Skeletal muscle tissue (tissue), 4 donors: ENCODE data around the gene GKN1. TPM values are rescaled to one million over a fixed set of nuclear protein-coding genes. Genes with fewer than 3 reads are reported as not detected.

Experiments
- H3K27ac ChIP-seq: one replicate; pipeline ENCODE4 v1.7.0; 2013; ENCODE audit warnings: mild to moderate bottlenecking, low read depth, low read length, inconsistent platforms
- H3K27me3 ChIP-seq, 3 donors: one replicate each; pipeline ENCODE4 v1.7.0; 2013; ENCODE audit warnings: low read length in 3 of 3; ENCODE audit not compliant: control insufficient read depth in 3 of 3, insufficient read depth in 3 of 3
- H3K36me3 ChIP-seq, 3 donors: one replicate each; pipeline ENCODE4 v1.7.0; 2013; ENCODE audit warnings: low read length in 3 of 3; ENCODE audit not compliant: control insufficient read depth in 3 of 3, insufficient read depth in 3 of 3
- H3K4me1 ChIP-seq, 3 donors: one replicate each; pipeline ENCODE4 v1.7.0; 2013; ENCODE audit warnings: low read length in 3 of 3, mild to moderate bottlenecking in 3 of 3; ENCODE audit not compliant: control insufficient read depth in 3 of 3, insufficient read depth in 3 of 3
- H3K4me3 ChIP-seq, 3 donors: one replicate each; pipeline ENCODE4 v1.7.0; 2013; ENCODE audit warnings: low read length in 3 of 3
- H3K9ac ChIP-seq, 3 donors: one replicate each; pipeline ENCODE4 v1.7.0; 2013; ENCODE audit warnings: low read length in 3 of 3, mild to moderate bottlenecking in 3 of 3, moderate library complexity in 2 of 3, low read depth in 1 of 3
- H3K9me3 ChIP-seq, 3 donors: one replicate each; pipeline ENCODE4 v1.7.0; 2013; ENCODE audit warnings: low read length in 3 of 3; ENCODE audit not compliant: control insufficient read depth in 3 of 3
- total RNA-seq: library from RNA; depleted of rRNA; stranded (reverse); fragments of >200 nt; gene quantifications from one replicate; pipeline ENCODE4 v1.2.3, GENCODE V29; 2014
- donor health status: Osteomylitis.

GKN1 gene
- total RNA-seq = not detected

GRCh38 chr2:68974251-68974650 is at the start of gene GKN1:
GKN1 (plus strand) TSS chr2:68974636; CDS start chr2:68974678, 42 bp downstream.
- no peak within 1 kb of the TSS for H3K4me3 ChIP-seq

GRCh38 chr2:68925295-68925896 is 49.0 kb upstream of the GKN1 start:
- H3K4me3 ChIP-seq = no peak overlapping the region
- no peaks in the 10 kb centered on the region for H3K4me1 ChIP-seq
- H3K36me3 ChIP-seq = no peaks in the 10 kb centered on the region
- H3K9me3 ChIP-seq = no peaks in the 10 kb centered on the region
- H3K27ac ChIP-seq = no peak overlapping the region
- no peak overlapping the region for H3K9ac ChIP-seq
- peaks cover 3 to 5% (median 4%) of the 10 kb centered on the region in 3 donors for H3K27me3 ChIP-seq

More at GRCh38 chr2:68974251-68974650, at the start of gene GKN1:
- Histone ChIP-seq H3K27ac (no peak within 1 kb of the TSS), H3K36me3 (no peaks in the 10 kb centered on the region), H3K9ac (no peak within 1 kb of the TSS), H3K27me3 (peaks cover 0 to 5% (median 3%) of the 10 kb centered on the region in 3 donors), H3K4me1 (no peaks in the 10 kb centered on the region), H3K9me3 (no peaks in the 10 kb centered on the region)

- no peaks in the 10 kb centered on the region for H3K4me1 ChIP-seq
- no peak overlapping the region for H3K9ac ChIP-seq
- H3K36me3 ChIP-seq = no peaks in the 10 kb centered on the region
- H3K27me3 ChIP-seq = peaks cover 3 to 5% (median 4%) of the 10 kb centered on the region in 3 donors
- H3K27ac ChIP-seq = no peak overlapping the region
- H3K9me3 ChIP-seq = no peaks in the 10 kb centered on the region
- H3K4me3 ChIP-seq = no peak overlapping the region
Measured at GRCh38 chr2:68926796-68927195, 47.6 kb upstream of the GKN1 start.

- Histone ChIP-seq H3K4me3 (no peak overlapping the region), H3K9ac (no peak overlapping the region), H3K27me3 (peaks cover 0 to 5% (median 5%) of the 10 kb centered on the region in 3 donors), H3K4me1 (no peaks in the 10 kb centered on the region), H3K9me3 (no peaks in the 10 kb centered on the region), H3K27ac (no peak overlapping the region), H3K36me3 (no peaks in the 10 kb centered on the region)
Measured at GRCh38 chr2:68931149-68931711, 43.2 kb upstream of the GKN1 start.

- H3K9ac ChIP-seq = no peak overlapping the region
- no peak overlapping the region for H3K4me3 ChIP-seq
- no peaks in the 10 kb centered on the region for H3K4me1 ChIP-seq
- no peaks in the 10 kb centered on the region for H3K9me3 ChIP-seq
- peaks cover 0 to 5% (median 4%) of the 10 kb centered on the region in 3 donors for H3K27me3 ChIP-seq
- H3K36me3 ChIP-seq = no peaks in the 10 kb centered on the region
- no peak overlapping the region for H3K27ac ChIP-seq
Measured at GRCh38 chr2:68931799-68932198, 42.6 kb upstream of the GKN1 start.

- no peaks in the 10 kb centered on the region for H3K36me3 ChIP-seq
- H3K9me3 ChIP-seq = no peaks in the 10 kb centered on the region
- H3K4me1 ChIP-seq = no peaks in the 10 kb centered on the region
- H3K27me3 ChIP-seq = peaks cover 0 to 5% (median 3%) of the 10 kb centered on the region in 3 donors
- H3K27ac ChIP-seq = no peak overlapping the region
- no peak overlapping the region for H3K4me3 ChIP-seq
- no peak overlapping the region for H3K9ac ChIP-seq
Measured at GRCh38 chr2:68932402-68932801, 42.0 kb upstream of the GKN1 start.

- Histone ChIP-seq H3K9me3 (no peaks in the 10 kb centered on the region), H3K36me3 (no peaks in the 10 kb centered on the region), H3K27me3 (peaks cover 0 to 3% (median 0%) of the 10 kb centered on the region in 3 donors), H3K27ac (no peak overlapping the region), H3K4me1 (no peaks in the 10 kb centered on the region), H3K4me3 (no peak overlapping the region), H3K9ac (no peak overlapping the region)
Measured at GRCh38 chr2:68934021-68934420, 40.4 kb upstream of the GKN1 start.

GRCh38 chr2:68935471-68935870 is 39.0 kb upstream of the GKN1 start:
- Histone ChIP-seq H3K27me3 (peaks cover 0 to 3% (median 0%) of the 10 kb centered on the region in 3 donors), H3K36me3 (no peaks in the 10 kb centered on the region), H3K9me3 (no peaks in the 10 kb centered on the region), H3K4me1 (no peaks in the 10 kb centered on the region), H3K27ac (no peak overlapping the region), H3K9ac (no peak overlapping the region), H3K4me3 (no peak overlapping the region)

GRCh38 chr2:68936427-68936826 is 38.0 kb upstream of the GKN1 start:
- Histone ChIP-seq H3K9ac (no peak overlapping the region), H3K4me3 (no peak overlapping the region)

GRCh38 chr2:68936889-68937288 is 37.5 kb upstream of the GKN1 start:
- Histone ChIP-seq H3K4me3 (no peak overlapping the region), H3K27ac (no peak overlapping the region), H3K4me1 (no peaks in the 10 kb centered on the region), H3K9me3 (no peaks in the 10 kb centered on the region), H3K36me3 (no peaks in the 10 kb centered on the region), H3K9ac (no peak overlapping the region), H3K27me3 (peaks cover 0 to 3% (median 0%) of the 10 kb centered on the region in 3 donors)

More at GRCh38 chr2:68936427-68936826, 38.0 kb upstream of the GKN1 start:
- H3K4me1 ChIP-seq = no peaks in the 10 kb centered on the region
- no peaks in the 10 kb centered on the region for H3K36me3 ChIP-seq
- no peak overlapping the region for H3K27ac ChIP-seq
- H3K9me3 ChIP-seq = no peaks in the 10 kb centered on the region
- peaks cover 0 to 3% (median 0%) of the 10 kb centered on the region in 3 donors for H3K27me3 ChIP-seq
